Stimulated activated CD8-positive, alpha-beta memory T cell treated with anti-CD3 and anti-CD28 coated beads, Interleukin-7, amount 100 ng/mL, for 1 hour (primary cell): ENCODE results near the gene TMEM259.
A peak's percentile ranks its signal among the peaks of the same experiment; 100 is the strongest.

Experiments
- DNase-seq, 2 donors: peaks; one replicate each; pipeline ENCODE4 v3.0.0-alpha.2; 2020; ENCODE audit warnings: low read depth in 2 of 2

TMEM259 gene

GRCh38 chr19:1020868-1021425, at the start of gene TMEM259:
Gene TMEM259, minus strand, starts transcription at chr19:1021123. Its CDS starts 127 bp downstream, at chr19:1020996.
- peak; percentile 94 to 97 for DNase-seq

- no peak for DNase-seq
Observed at GRCh38 chr19:1070576-1070930, 49.6 kb upstream of the TMEM259 start.

GRCh38 chr19:1069009-1069779, 48.3 kb upstream of the TMEM259 start:
- no peak for DNase-seq

GRCh38 chr19:1068009-1069001, 47.4 kb upstream of the TMEM259 start:
- DNase-seq = peak in 1 of 2 donors; percentile 53

GRCh38 chr19:1067341-1067957, 46.5 kb upstream of the TMEM259 start:
- DNase-seq = no peak

GRCh38 chr19:1066748-1067340, 45.9 kb upstream of the TMEM259 start, which contains the start of gene ARHGAP45:
Gene ARHGAP45, plus strand, starts transcription at chr19:1067167. Its CDS starts 239 bp downstream, at chr19:1067406.
- peak; percentile 54 to 60 for DNase-seq

GRCh38 chr19:1066251-1066747, 45.4 kb upstream of the TMEM259 start:
- DNase-seq = no peak

GRCh38 chr19:1065606-1066109, 44.7 kb upstream of the TMEM259 start:
- DNase-seq = no peak

GRCh38 chr19:1064661-1065605, 44.0 kb upstream of the TMEM259 start:
- DNase-seq = no peak

- DNase-seq = no peak
Observed at GRCh38 chr19:1063909-1064660, 43.2 kb upstream of the TMEM259 start.

- no peak for DNase-seq
Observed at GRCh38 chr19:1063030-1063908, 42.3 kb upstream of the TMEM259 start.

- no peak for DNase-seq
Observed at GRCh38 chr19:1062387-1063029, 41.6 kb upstream of the TMEM259 start.

- DNase-seq = no peak
Observed at GRCh38 chr19:1061987-1062386, 41.1 kb upstream of the TMEM259 start.

- DNase-seq = no peak
Observed at GRCh38 chr19:1060689-1061088, 39.8 kb upstream of the TMEM259 start.

GRCh38 chr19:1058112-1058511, 37.2 kb upstream of the TMEM259 start:
- no peak for DNase-seq

- no peak for DNase-seq
Observed at GRCh38 chr19:1057176-1057855, 36.4 kb upstream of the TMEM259 start.
